ENCODE measurements around the gene CERS6. TPM values are rescaled to one million over a fixed set of nuclear protein-coding genes. Genes with fewer than 3 reads are reported as not detected.
"Not testable (repeated sequence)": the region's sequence is repeated elsewhere in the genome, so short reads cannot be mapped to it uniquely, and the experiment has no call there.

Gene CERS6
- total RNA-seq, 1 donor from 2014 or later = 58.6 TPM

DNA sequence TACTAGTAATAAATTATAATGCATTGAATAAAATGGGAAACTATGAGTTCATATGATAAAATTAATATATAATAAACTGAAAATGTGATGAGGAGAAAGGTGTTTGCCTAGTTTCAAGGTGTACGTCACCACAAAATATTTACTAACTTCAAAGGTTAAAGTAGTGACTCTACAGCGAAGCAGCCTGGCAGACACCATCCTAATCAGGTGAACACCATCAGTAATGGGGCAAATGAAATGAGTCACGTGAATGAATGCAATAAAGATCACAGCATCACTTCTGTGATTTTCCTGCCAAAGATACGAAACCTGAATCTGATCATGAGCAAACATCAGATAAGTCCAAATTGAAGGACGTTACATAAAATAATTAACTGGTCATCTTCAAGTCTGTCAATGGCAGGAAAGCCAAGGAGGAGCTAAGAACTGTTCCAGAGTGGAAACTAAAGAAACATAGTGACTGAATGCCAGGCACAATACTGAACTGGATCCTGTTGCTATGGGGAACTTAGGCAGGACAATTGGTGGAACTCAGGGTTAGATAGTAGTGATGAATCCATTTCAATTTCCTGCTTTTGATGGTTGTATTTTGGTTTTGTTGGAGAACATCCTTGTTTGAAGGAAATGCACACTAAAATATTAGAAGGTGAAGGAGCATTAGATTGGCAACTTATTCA is 334.3 kb downstream of the CERS6 start:
- no peak for DNase-seq (ENCODE audit: low spot score)
- intact Hi-C loops (cut with DNase I) = no loop called here

DNA sequence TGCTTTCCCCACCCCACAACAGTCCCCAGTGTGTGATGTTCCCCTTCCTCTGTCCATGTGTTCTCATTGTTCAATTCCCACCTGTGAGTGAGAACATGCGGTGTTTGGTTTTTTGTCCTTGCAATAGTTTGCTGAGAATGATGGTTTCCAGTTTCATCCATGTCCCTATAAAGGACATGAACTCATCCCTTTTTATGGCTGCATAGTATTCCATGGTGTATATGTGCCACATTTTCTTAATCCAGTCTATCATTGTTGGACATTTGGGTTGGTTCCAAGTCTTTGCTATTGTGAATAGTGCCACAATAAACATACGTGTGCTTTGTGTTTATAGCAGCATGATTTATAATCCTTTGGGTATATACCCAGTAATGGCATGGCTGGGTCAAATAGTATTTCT is 335.1 kb downstream of the CERS6 start:
- DNase-seq (ENCODE audit: low spot score); intact Hi-C loops (cut with DNase I): not testable (repeated sequence)

DNA sequence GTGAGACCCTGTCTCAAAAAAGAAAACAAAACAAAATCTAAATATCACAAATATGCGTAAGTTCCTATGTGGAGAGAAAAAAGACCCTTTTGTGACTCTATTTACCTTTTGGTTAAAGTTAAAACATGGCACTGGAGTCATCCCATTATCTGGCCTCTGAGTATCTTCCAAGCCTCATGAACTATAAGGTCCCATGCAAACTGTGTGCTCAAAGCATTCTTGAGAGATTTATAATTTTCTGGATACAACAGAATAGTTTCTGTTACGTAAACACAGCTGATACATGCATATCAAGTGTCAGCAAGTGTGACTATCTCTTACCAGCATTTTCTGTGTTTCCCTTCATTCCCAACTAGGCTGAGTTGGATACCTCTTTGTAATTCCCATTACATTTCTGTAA is 337.5 kb downstream of the CERS6 start:
- intact Hi-C loops (cut with DNase I) = no loop called here
- no peak for DNase-seq (ENCODE audit: low spot score)

DNA sequence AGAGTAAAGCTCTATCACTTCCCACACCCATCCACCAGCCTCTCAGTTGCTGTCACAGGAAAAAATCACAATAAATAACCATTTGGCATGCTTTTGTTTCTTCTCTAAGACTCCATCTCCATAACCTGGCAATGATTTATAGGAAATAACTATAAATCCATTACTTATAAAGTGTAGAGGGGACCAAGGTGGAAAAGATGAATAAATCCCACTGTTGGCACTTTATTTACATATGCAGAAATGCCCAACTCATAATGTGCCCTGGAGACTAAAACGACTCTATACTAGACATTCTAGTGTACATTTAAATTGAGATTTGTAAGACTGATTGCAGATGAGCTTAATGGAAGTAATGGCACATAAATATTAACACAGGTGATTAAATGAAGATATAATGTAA is 338.9 kb downstream of the CERS6 start:
- DNase-seq (ENCODE audit: low spot score) = no peak
- intact Hi-C loops (cut with DNase I) = no loop called here

DNA sequence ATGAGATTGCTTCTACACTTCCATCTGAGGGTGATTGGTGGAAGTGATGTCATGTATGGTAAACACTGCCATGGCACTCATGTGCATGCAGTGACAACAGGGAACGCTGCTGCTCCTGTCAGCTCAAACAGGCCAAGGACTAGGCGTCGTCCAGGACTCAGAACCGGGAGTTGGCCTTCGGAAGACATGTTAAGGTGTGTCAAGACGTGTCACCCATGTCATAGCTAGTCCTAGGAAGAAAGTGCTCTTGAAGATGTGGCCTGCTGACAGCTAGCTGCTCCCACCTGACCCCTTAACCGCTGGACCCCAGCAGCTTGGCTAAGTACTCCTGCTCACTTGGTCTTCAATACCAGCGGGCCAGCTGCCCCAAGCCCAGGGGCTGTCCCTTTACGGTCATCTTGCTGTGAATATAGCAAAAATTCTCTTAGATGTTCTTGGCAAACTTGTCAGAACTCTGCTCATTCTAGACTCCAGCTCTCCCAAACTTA is 340.1 kb downstream of the CERS6 start:
- no peak for DNase-seq (ENCODE audit: low spot score)
- intact Hi-C loops (cut with DNase I) = no loop called here

DNA sequence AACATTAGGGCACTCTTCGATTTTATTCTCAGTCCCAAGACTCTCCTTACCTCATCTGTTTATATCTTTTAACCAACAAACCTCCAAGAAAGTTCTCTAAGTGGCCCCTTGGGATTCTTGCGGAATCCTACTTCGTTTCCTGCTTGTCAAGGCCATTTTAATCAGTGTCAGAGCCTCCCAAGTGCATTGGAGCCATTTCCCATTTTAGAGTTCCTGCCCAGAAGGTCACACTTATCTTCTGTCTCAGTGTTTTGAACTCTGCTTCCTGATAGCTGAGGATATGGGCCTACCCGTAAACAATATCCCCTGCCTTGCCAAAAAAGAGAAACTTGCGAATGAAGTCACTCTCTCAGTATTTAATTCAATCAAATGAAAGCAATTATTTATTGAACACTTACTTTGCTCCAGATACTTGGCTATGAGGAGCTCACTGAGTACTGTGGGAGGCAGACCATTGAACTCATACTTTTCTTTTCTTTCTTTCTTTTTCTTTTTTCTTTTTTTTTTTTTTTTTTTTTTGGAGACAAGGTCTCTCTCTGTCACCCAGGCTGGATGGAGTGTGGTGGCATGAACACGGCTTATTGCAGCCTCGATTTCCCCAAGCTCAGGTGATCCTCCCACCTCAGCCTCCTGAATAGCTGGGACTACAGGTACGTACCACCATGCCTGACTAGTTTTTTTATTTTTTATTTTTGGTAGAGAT is 340.7 kb downstream of the CERS6 start:
- intact Hi-C loops (cut with DNase I) = no loop called here
- no peak for DNase-seq (ENCODE audit: low spot score)

DNA sequence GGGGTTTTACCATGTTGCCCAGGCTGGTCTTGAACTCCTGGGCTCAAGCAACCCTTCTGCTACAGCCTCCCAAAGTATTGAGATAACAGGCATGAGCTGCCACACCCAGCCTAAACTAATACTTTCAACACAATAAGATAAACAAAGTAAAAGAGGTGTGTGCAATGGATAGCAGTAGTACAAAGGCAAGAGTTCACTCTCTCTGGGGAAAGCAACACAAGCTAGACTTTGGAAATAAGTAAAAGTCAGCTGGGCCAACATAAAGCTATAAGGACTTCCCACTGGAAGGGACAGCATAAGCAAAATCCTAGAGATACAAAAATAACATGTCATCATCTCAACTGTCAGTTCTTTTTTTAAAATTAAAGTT is 341.2 kb downstream of the CERS6 start:
- intact Hi-C loops (cut with DNase I) = no loop called here

DNA sequence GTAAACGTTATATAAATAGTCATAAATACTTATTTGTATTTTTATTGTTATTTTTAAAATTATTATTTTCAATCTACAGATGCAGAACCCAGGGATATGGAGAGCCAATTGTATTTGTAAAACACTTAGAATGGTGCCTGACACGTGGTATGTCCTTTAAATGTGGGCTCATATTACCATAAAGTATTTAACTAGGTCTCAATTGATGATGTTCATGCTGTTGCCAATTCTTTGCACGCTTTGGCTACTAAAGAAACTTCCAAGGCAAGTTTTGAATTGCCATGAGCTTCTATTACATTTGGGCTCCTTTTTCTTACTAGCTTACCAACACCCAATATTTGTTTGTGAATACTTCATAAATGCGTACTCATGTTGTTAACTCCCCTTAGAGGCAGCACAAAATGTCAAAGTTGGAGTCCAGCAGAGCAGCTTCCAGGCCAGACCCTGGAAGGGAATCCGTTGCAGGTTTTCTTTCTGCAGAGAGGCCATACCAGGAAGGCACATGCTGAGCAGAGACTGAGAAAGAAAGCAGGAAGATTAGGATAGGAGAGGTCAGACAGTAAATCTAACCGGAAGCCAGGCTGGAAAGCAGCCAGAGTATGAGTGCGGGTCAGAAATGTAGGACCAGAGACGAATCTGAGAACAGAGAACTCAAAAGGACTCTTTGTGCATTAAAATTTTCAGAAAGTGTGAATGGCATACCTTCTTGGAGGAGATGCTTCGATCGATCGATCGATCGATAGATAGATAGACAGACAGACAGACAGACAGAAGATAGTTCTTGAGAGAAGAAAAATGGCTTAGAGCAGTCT is 342.2 kb downstream of the CERS6 start:
- DNase-seq (ENCODE audit: low spot score) = no peak
- intact Hi-C loops (cut with DNase I) = no loop called here

More for the DNA sequence above, 341.2 kb downstream of the CERS6 start:
- no peak for DNase-seq (ENCODE audit: low spot score)

DNA sequence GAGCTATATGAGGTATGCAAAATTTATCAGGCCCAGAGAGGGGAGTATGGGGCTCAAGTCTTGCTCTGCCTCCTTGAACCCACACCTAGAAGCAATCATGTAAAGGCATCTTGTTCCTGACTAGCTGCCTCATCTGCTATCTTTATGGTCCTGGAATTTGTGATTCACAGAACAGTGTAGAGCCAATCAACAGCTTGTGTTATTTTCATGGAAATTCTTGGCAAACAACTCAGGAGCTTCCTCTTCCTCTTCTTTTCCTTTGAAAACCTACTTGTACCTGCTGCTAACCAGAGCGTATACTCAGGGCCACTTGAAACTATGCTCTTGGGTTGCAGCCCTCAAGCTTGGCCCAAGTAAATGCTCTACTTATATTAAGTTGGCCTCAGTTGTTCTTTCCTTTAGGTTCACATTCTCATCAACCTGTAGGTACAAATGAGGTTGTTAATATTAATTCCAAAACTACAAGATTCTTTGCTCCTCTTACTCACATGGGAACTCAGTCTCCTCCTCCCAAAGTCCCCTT is 342.9 kb downstream of the CERS6 start:
- intact Hi-C loops (cut with DNase I) = no loop called here

DNA sequence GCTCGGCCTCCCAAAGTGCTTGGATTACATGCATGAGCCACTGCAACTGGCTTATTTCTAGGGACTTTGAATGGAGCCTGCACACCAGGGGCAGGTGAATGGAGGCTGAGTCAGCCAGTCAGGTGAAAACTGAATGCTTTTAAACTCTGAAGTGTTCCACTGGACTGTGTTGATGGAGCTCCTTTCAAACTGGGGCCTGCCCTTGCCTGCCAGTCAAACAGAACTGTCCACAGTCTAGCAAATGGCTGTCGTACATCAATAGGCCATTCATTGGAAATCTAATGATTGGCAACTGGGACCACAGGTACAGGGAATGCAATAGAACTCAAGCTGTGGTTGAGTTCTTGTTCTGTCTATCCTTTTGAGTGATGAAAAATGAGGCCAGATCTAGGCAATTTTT is 345.4 kb downstream of the CERS6 start:
- intact Hi-C loops (cut with DNase I) = no loop called here
- DNase-seq (ENCODE audit: low spot score) = no peak

More for the DNA sequence above, 342.9 kb downstream of the CERS6 start:
- no peak for DNase-seq (ENCODE audit: low spot score)

DNA sequence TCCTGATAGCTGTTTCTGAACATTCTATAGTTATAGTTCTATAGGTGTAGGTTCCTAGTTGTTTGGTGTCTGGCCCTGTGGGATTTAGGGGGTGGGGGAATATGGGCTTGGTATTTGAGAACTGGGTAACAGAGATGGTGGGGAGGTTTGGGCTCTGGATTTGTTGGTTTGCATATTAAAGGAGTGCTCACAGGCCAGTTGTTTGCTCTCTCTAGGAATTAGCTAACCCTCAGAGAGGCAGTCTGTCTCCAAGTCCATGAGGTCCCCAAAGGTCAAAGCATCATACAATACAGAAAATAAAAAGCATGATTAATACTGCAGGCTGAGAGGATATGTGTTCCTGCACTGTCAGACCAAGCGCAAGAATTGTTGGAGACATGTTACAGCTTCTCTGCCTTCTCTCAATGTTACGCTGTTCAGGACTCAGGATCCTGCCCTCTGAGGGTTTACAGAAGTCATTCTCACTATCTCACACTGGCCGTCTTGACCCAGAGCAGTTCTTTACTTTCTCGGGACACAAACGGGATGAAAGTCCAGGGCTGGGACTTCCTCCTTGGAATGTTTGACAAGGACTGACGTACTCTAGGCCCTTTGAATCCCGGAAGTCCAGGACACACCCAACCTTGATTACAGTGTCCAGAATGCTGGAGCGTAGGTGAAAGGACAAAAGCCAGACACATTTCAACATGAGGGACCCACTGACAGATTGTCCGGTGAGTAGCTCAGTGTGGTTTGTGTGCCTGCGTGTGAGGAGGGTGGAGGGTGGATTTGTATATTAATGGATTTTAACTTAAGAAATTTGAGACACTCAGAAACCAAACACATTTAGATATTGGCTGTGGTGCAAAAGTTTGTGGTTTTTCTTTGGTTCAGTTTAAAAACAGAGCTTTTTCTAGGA is 346.1 kb downstream of the CERS6 start, which contains the start of gene NOSTRIN:
NOSTRIN (plus strand) TSS at position 677 of the 898 bp plus-strand sequence; CDS start at position 687, 10 bp downstream.
- intact Hi-C loops (cut with DNase I) = no loop called here
- DNase-seq (ENCODE audit: low spot score) = no peak

DNA sequence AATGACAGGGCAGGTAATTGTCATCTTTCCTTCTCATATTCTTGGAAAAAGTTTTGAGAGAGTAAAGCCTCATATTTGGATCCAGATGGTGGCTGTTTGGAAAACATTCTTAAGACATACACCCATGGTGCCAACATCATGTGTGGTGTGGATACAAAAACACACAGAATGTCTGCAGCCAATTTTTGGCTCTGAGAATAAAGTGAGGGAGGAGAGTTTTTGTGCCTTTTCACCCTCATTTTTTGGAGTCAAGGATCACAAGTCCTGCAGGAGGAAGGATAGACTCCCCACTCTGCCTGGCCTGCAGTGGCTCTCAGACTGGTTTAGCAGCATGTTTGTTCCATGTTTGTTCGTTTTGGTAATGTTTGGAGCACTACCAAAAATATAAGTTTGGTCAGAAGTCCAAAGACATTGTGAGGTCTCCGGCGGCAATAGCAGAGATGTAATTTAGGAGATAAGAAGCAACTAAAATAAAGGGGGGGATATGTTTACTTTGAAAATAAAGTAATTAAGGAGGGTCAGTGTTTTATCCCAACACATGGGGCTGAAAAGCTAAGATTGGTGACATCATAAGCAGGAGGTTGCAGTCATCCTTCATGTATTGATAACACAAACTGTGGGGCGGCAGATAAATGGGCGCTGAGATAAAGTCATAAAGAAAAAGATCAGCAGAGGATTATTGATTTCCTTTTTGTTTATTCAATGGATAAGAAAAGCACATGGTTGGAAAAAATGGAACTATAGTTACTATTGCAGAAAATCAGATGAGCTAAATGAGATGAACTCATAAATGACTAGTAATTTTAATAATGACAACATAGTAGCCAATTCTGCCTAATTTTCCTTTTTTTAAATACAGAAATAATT is 347.0 kb downstream of the CERS6 start:
- no peak for DNase-seq (ENCODE audit: low spot score)
- intact Hi-C loops (cut with DNase I) = no loop called here

DNA sequence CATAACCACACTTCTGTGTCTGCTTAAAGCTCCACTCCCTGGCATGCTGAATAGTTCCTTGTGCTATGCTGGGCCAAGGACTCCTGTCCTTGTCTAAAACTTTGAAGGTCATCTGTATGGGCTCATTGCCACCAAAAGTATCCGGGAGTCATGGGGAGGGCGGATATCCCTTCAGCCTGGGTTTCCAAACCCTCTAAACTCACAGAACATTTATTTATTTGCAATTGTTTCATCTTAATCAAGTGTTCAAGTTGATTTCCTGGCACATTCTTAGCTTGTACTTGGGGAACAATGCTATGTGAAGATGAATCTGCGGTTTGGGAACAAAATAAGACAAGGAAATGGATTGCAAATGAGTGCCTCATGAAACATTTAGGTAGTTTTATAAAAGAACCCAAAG is 348.1 kb downstream of the CERS6 start:
- DNase-seq (ENCODE audit: low spot score) = no peak
- intact Hi-C loops (cut with DNase I) = no loop called here

DNA sequence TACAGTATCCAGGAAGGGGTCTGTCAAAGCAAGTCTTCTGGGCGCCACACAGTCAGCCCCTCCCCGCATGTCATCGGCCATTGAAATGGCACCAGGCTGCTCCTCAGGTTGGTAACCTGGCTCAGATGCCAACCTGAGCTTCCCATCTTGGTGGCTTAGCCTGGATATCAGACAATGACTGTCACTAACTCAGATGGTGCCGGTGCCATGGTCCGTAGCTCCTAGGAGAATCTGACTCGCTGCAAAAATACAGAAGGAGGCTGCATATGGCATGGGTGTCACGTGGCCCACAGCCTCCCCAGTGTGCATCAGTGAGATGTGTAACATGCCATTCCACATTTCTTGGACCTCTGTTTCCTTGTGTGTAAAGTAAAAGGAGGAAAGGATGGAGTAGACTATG is 349.5 kb downstream of the CERS6 start:
- intact Hi-C loops (cut with DNase I) = no loop called here
- no peak for DNase-seq (ENCODE audit: low spot score)

DNA sequence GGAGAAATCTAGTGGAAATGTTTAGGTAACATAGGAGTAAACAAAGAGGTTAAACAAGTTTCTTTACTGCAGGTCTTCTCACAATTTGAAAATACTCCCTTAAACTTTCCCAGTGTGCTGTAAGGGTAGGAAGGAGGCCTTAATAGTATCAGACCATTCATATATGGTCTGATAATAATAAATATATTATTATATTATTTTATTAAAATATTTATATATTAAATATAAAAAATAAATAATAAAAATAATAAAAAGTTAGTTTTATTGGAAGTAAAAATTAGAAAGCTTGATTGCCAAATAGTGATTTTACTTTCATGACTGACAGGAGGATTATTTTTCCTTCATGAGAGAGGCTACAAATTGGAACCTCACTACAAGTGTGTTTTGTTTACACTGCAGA is 353.5 kb downstream of the CERS6 start:
- intact Hi-C loops (cut with DNase I) = no loop called here
- no peak for DNase-seq (ENCODE audit: low spot score)

DNA sequence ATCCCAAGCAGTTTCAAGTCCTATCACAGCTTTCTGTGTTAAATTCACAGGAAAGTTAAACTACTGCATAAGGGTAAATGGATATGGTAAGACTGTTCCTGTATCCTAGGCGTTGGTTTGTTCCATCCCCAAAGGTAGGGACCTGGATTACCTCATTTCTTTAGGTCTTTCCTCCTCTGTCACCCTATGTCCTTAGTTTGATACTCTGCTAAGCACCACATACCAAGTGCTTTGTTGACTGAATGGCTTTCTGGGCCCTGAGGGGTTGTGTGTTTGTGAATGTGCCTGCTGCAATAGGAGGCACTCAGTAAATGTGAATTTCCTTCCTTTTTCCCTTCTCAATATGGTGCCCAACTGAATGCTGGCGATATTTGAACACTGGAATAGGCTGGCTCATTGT is 354.2 kb downstream of the CERS6 start:
- intact Hi-C loops (cut with DNase I) = loop anchor here (5.0 kb wide), 1 partner anchor 33 kb away; no protein-coding TSS in a partner anchor
- DNase-seq (ENCODE audit: low spot score) = no peak

DNA sequence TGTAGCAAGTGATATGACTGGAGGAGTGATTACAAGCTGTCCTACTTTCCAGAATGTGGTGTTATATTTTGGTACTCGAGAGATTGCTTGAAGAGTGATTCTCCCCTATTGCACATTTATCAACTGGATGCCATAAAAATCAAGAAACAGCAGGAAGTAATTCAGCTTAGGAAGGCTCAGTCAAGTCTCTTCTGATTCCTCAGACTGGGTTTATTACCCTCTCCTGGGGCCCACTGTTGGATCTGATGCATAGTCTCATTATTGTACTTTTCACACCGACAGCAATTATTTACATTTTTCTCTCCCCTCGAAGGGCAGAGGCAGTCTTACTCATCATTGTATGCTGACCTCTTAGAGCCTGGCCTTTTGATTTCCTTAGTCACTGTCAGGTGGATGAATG is 355.6 kb downstream of the CERS6 start:
- intact Hi-C loops (cut with DNase I) = loop anchor here (5.0 kb wide), 1 partner anchor 34 kb away; no protein-coding TSS in a partner anchor

DNA sequence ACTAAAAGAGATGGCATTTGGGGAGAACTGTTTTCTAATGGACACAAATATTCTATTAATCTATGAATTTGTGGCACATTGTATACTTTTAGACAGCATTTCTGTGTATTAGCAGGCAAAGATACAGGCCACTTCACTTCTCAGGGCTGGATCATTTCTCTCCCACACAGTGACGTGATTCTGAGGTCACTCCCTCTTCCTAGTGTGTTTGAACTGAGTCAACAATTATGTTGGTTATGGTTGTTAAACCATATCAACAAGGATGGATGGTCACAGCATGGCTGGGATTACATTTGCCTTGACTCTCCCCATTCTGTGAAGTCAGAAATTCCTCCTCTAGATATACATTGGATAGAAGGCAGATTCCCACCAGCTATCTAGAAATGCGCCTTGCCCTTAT is 358.0 kb downstream of the CERS6 start:
- intact Hi-C loops (cut with DNase I) = loop anchor here (5.0 kb wide), 1 partner anchor 37 kb away; no protein-coding TSS in a partner anchor
- no peak for DNase-seq (ENCODE audit: low spot score)

More for the DNA sequence above, 355.6 kb downstream of the CERS6 start:
- DNase-seq (ENCODE audit: low spot score) = no peak

Measured in cardiac septum (tissue), 1 donor.